Cardiac fibroblast (primary cell): ENCODE data around the gene PLET1.

Experiments used
- DNase-seq, 2 donors: peaks; one replicate each; pipeline versions ENCODE4 v3.0.0 to v3.0.0-alpha.2; 2010; ENCODE audit warnings: low read depth in 2 of 2
- H3K4me3 ChIP-seq, 2 donors: replicated peaks in 1 of 2; 1 replicate in 1 of 2; 2 replicates in 1 of 2; pipeline ENCODE4 v1.5.1; 2011; ENCODE audit warnings: low read depth in 2 of 2, low read length in 2 of 2, mild to moderate bottlenecking in 2 of 2, moderate library complexity in 1 of 2
- TF ChIP-seq, protein P1 (sequence below): IDR thresholded peaks from one replicate; pipeline ENCODE4 v1.5.1; 2011; ENCODE audit warnings: low read depth, mild to moderate bottlenecking, low read length, inconsistent platforms

Gene PLET1

DNA sequence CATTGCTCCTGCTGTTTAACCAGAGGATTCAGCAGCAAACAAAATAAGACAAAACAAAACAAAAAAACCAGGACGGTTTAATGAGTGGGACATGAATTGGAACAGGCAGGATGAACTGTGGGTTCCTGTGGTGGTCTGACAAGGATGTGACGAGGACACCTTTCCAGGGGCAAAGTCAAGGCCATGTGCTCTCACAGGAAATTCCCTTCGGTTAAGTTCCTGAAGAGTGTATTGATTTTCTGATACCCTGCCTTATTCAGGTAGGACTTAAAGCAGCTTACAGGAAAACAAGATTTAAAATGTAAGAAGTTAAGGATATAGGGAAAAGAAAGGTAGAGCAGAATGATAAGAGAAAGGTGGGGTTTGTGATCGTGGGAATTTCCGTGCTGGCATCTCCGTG lies 8.5 kb upstream of the PLET1 start:
- DNase-seq = no peak
- no peak overlapping the region for H3K4me3 ChIP-seq
- TF ChIP-seq, protein P1, sequence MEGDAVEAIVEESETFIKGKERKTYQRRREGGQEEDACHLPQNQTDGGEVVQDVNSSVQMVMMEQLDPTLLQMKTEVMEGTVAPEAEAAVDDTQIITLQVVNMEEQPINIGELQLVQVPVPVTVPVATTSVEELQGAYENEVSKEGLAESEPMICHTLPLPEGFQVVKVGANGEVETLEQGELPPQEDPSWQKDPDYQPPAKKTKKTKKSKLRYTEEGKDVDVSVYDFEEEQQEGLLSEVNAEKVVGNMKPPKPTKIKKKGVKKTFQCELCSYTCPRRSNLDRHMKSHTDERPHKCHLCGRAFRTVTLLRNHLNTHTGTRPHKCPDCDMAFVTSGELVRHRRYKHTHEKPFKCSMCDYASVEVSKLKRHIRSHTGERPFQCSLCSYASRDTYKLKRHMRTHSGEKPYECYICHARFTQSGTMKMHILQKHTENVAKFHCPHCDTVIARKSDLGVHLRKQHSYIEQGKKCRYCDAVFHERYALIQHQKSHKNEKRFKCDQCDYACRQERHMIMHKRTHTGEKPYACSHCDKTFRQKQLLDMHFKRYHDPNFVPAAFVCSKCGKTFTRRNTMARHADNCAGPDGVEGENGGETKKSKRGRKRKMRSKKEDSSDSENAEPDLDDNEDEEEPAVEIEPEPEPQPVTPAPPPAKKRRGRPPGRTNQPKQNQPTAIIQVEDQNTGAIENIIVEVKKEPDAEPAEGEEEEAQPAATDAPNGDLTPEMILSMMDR = no peak

DNA sequence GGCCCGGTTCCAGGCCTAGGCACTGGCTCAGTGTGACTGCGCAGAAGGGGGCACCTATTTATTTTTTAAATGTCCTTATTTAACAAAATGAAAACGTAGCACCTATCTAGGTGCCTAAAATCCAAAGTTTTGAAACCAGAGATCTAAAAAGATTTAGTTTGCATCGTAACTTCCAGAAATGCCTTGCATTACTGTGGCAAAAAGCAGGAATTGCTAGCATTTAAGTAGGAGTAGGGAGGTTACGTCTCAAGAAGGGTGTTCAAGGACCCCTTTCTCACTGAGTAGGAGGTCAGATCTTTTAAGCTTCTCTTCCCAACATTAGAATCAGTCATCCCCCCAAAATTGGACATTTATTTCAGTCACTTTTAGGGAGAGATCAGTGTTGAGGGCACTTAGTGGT lies 7.7 kb upstream of the PLET1 start:
- TF ChIP-seq, protein P1 = no peak
- no peak overlapping the region for H3K4me3 ChIP-seq
- DNase-seq = no peak

DNA sequence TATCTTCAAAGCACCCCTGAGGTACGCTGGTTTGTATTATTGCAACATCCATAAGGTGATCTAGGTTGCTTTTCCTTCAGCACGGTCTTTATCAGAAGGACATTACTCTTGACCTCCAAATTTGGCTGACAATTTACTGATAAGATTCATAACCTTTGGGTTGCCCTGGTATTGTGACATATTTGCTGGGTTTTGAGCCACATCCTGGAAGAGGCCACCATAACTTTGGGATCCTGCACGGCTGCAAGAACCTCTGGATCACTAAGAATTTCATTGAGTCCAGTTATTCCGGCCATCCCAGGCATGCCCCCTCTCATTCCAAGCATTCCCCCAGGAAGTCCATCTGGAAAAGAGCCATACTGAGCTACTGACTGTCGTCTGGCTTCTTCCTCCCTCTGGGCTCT lies 6.5 kb upstream of the PLET1 start:
- TF ChIP-seq, protein P1 = no peak
- peak in 1 of 2 donors; percentile 41 for DNase-seq
- H3K4me3 ChIP-seq = no peak overlapping the region

DNA sequence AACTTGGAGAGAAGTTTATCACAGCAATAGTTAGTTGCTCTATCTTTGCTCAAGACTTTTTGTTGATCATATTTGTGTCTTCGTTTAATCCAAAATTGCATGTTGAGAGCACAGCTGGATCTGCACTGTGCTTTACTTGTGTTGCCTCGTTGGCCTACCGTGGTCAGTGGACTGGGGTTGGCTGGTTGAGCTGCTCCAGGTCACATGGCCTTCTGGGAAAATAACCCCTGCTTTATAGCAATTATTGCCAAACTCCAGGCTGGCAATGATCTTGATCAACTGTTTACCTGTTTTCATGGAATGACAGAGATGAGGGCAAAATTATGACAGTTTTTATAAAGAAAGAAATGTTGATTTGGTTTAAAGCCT lies 5.7 kb upstream of the PLET1 start:
- no peak overlapping the region for H3K4me3 ChIP-seq
- TF ChIP-seq, protein P1 = no peak
- no peak for DNase-seq

DNA sequence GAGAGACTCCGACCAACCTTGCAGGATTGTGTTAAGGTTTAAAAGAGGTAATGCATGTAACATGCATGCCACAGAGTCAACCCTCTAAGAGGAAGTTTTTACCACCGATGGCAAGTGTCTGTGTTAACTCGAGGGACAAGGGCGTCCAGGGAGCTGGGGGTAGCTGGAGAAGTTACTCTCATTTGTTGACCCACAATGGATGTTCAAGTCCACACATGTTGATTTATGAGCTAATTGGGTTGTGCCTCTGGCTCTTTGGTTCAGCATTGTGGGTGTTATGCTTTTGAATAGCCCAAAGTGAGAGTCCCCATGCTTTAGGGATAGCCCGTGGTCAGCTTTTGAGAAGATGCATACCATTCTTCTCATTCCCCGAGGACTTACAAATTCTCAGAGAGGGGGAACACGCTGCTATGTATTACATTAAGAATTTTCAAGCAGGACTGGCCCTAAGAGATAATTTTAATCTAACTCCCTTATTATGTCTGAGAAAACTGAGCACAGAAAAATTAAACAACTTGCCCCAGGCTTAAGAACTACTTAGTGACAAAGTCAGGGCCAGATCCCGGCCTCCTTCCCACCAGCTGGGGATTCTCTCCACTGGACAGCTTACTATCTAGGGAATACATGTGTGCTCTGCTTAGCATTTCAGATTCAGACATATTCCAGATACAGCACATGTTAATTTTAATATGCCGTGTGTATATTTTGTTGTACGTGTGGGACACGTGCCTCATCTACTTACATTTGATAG lies 5.2 kb upstream of the PLET1 start:
- TF ChIP-seq, protein P1 = no peak
- no peak overlapping the region for H3K4me3 ChIP-seq
- DNase-seq = peak in 1 of 2 donors; percentile 10

DNA sequence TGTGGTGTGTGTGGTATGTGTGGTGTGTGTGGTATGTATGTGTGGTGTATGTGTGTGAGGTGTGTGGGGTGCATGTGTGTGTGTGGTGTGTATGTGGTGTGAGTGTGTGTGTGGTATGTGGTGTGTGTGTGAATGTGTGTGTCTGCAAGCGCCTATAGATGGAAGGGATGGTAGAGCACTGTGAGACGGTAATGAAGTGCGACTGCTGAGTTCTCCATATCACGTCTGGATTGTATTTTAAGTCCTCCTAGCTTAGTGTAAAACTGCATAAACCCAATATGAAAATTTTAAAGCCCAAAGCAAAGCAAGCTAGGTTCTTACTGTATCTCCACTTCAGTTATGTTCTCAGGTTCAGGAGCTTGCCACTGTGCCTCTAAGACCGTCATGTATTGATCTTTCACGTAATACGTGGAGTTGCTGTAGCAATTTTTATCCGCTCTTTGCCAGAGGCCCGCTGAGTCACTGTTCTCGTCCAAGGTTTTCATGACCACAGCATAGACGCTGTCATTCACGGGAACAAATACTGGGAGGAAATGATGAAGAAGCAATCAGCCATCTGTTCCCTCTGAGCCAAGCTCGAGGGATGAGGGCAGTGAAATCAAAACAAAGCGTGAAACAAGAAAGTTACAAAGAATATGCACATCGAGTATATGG lies 5.5 kb downstream of the PLET1 start:
- TF ChIP-seq, protein P1 = no peak
- no peak overlapping the region for H3K4me3 ChIP-seq
- DNase-seq = peak; percentile 78 to 93
